ENCODE data around the gene REV1.
"Not testable (repeated sequence)": the region's sequence is repeated elsewhere in the genome, so short reads cannot be mapped to it uniquely, and the experiment has no call there.

- TF ChIP-seq EZH2phosphoT487 (IDR thresholded peaks at IDR 0.05; ENCODE audit: insufficient read depth, low read depth); EZH2 (IDR thresholded peaks at IDR 0.05; ENCODE audit: insufficient read depth, poor library complexity, severe bottlenecking): not testable (repeated sequence)
Measured at GRCh38 chr2:99368854-99369253, 121.0 kb downstream of the REV1 start.

Data from GM23248 (cell line).